Caki2 (cell line): Measurements from ENCODE around the gene DCLRE1C. TPM values are rescaled to one million over a fixed set of nuclear protein-coding genes. Genes with fewer than 3 reads are reported as not detected.

Experiments
- DNase-seq: peaks from one replicate; pipeline ENCODE4 v3.0.0-alpha.2; 2015; ENCODE audit warnings: low read depth
- in situ Hi-C: cut with HindIII; loops from 2 replicates; pipeline ENCODE4 v1.10.0; 2016; ENCODE audit warnings: low sequenced_read_pairs, low pct_unique_long_range_greater_than_20kb, mixed read lengths
- total RNA-seq: library from RNA; depleted of rRNA; stranded (reverse); fragments of >200 nt; shearing (Covaris generic); gene quantifications from 2 replicates; pipeline ENCODE4 v1.2.3, GENCODE V29; 2014; ENCODE audit warnings: low replicate concordance; rRNA removed

DCLRE1C gene
- total RNA-seq, 1 experiment from 2014 or later: 9.5 TPM

DNA sequence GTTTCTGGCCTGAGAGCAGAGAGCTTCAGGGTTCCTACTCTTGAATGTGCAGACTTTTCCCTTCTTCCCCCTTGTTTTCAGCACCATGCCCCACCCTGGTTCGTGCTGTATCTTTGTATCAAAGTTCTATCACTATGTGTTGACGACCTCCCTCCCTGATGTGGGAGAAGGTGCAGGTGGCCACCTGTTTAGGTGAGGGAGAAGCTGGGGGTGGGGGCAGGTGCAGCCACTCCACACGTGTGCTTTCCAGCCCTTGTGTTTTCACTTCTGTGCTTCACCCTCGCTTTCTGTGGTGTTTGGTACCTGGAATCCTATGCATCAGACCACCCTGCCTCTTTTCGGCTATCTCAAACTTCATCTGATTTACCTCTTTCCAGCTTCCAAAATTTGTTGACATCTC is 94.9 kb downstream of the DCLRE1C start:
- in situ Hi-C loops: no loop called here
- no peak for DNase-seq

DNA sequence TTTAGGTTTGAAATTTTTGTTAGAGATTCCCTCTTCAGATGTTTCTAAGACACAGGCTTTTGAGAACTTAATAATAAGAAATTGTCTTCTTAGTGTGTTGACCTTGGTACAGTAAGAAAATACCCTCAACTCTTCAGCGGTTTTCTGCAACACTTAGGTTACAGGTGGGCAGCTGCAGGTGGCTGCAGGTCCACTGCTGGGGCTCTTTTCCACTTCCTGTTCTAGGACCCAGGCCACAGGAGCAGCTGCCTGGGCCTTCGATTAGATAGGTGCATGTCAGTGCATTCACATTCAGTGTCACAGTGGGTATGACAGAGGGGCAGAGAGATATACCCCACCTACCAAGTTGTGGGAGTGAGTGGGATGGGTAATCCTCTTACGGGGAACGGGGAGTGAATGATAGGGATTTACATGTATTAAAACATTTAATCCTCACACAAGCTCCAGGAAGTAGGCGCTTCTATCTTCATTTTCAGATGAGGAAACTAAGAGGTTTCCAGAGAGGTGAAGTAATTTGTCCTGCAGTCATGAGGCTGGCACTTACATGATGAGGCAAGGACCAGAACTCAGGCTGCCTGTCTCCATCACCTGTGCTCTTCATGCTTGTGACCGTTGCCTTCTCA is 95.4 kb downstream of the DCLRE1C start:
- no peak for DNase-seq
- in situ Hi-C loops: no loop called here

DNA sequence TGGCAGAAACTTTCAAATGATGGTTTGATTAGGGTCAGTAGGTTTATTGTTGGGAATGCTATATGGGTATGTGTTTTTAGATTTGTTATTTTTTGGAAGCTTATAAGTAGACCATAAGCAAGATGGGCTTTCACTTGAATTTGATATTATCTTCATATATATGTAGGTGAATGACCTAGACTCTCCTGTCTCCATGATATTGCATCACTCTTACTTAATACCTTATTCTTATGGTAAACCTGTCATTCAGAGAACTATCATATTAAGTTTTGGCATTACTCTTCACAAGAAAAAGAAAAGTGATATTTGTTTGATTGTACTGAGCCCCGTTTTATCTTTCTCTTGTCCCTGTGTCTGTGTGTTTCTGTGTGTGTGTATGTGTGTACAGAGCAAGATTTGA is 98.4 kb downstream of the DCLRE1C start:
- no peak for DNase-seq
- in situ Hi-C loops: no loop called here

DNA sequence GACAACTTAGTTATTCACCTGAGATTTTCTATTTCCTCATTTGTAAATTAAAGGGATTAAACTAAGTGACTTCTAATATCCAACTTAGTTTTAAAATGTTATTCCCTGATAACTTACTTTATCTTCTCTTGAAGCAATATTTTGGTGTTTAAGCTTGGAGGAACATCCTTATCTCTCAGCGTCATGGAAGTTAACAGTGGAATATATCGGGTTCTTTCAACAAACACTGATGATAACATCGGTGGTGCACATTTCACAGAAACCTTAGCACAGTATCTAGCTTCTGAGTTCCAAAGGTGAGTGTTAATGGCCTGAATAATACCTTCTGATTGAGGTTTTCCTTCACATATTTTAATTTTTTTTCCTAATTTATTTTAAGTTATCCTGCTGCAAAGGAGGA is 101.7 kb downstream of the DCLRE1C start:
- no peak for DNase-seq

More for the DNA sequence above, 101.7 kb downstream of the DCLRE1C start:
- in situ Hi-C loops: no loop called here

Other genes with a start within 250 kb of the DCLRE1C start
- gene FAM107B, start 179.2 kb downstream of the DCLRE1C start, total RNA-seq: 95.9 and 125 TPM in 2 replicates
- 0.34 TPM in 1 of 2 replicates, not detected in the other for gene CDNF, start 116.1 kb downstream of the DCLRE1C start, total RNA-seq
- 31.6 and 52.8 TPM in 2 replicates for gene HSPA14, start 115.8 kb downstream of the DCLRE1C start, total RNA-seq
- gene MSANTD7, start 115.8 kb downstream of the DCLRE1C start, total RNA-seq: 13.4 and 17.4 TPM in 2 replicates
- 14.0 and 18.9 TPM in 2 replicates for gene SUV39H2, start 75.2 kb downstream of the DCLRE1C start, total RNA-seq
- 3.5 TPM in 1 of 2 replicates, not detected in the other for gene MEIG1, start 5.3 kb upstream of the DCLRE1C start, total RNA-seq
- gene OLAH, start 89.8 kb upstream of the DCLRE1C start, total RNA-seq: 0.17 and 1.8 TPM in 2 replicates
- gene ACBD7, start 134.7 kb upstream of the DCLRE1C start, total RNA-seq: 7.0 and 7.5 TPM in 2 replicates
- 10.9 and 15.0 TPM in 2 replicates for gene RPP38, start 143.3 kb upstream of the DCLRE1C start, total RNA-seq
- gene NMT2, start 214.6 kb upstream of the DCLRE1C start, total RNA-seq: 22.8 and 36.0 TPM in 2 replicates